DMS79 (cell line): Measurements from ENCODE around the gene RALGPS1.

ENCODE experiments used
- DNase-seq: peaks from one replicate; lab custom pipeline; 2025; lab: John Stamatoyannopoulos, UW

The RALGPS1 gene

GRCh38 chr9:127263237-127263636, 348.7 kb downstream of the RALGPS1 start:
- no peak for DNase-seq

GRCh38 chr9:127263664-127264063, 349.1 kb downstream of the RALGPS1 start:
- peak; percentile 24 for DNase-seq

- peak; percentile 8 for DNase-seq
Observed at GRCh38 chr9:127264462-127265219, 350.1 kb downstream of the RALGPS1 start, which contains the start of gene GARNL3. TSS of gene GARNL3 (plus strand) at chr9:127264774. CDS start at chr9:127264878, 104 bp downstream.

DNA sequence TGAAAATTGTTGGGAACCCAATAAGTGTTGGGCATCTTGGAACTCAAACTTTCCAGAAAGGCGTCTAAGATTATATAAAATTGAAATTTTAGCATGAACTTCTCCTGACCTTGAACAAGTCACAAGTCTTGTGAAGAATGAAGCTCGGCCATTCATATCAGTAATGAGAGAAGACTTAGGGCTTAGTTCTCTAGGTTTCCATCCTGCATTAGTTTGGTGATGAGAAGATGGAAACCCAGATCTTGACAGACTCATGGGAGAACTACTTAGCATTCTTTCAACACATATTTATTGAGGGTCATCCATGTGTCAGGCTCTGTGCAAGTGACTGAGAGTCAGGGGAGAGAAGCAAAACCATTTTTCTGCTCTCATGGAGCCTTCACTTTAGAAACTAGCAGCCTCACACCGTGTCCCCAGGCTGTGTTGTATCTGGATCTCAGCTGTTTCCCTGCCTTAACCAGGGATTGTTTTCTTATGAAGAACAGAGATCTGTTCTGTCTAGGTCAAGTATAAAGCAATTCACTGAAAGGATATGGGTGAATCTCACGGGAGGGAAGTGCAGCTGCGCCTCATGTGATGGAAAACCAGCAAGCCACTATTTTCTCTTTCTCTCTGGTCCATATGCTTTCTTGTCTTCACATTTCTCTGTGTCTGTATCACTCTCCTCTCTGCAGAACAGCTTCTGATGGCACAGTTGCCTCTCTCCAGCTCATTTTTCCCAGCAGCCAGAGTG, 353.4 kb downstream of the RALGPS1 start:
- DNase-seq: no peak

DNA sequence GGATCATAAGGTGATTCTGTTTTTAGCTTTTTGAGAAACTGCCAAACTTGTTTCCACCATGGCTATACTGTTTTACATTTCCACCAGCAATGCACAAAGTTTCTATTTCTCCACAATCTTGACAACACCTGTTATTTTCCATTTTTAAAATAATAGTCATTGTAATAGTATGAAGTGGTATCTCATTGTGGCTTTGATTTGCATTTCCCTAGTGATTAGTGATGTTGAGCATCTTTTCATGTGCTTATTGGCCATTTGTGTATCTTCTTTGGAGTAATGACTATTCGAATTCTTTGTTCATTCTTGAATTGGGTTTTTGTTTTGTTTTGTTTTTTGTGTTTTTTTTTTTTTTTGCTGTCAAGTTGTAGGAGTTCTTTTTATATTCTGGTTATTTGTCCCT, 354.9 kb downstream of the RALGPS1 start:
- no peak for DNase-seq
